GM12801 (cell line): ENCODE results near the gene SPRR2F.

Experiments used
- TF ChIP-seq, protein P1 (sequence below): IDR thresholded peaks from one replicate; pipeline ENCODE4 v1.5.1; 2011; ENCODE audit warnings: control low read depth; ENCODE audit not compliant: insufficient read length; ENCODE audit errors: extremely low read depth

SPRR2F gene, protein sequence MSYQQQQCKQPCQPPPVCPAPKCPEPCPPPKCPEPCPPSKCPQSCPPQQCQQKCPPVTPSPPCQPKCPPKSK

DNA sequence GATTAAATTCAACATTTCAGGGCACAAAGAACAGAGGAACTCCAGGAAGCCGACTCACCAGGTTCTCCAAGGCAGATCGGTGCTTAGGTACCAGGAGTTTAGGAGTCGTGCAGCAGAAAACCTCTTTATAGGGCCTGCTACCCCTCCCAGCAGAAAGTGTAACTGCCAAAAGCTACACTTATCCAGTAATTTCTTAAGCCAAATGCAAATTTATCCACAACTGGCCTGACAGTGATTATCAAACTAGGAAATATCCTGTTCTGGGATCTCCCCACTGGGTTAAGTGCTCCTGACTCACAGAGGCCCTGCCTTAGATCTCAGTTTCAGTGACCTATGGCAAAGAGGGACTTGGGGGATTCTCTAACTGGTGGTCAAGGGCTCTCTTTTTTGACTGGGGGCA is at the start of gene SPRR2F:
Gene SPRR2F (minus strand): TSS at position 101 of the 400 bp plus-strand sequence. CDS start 783 bp downstream, outside the sequence.
- TF ChIP-seq, protein P1, sequence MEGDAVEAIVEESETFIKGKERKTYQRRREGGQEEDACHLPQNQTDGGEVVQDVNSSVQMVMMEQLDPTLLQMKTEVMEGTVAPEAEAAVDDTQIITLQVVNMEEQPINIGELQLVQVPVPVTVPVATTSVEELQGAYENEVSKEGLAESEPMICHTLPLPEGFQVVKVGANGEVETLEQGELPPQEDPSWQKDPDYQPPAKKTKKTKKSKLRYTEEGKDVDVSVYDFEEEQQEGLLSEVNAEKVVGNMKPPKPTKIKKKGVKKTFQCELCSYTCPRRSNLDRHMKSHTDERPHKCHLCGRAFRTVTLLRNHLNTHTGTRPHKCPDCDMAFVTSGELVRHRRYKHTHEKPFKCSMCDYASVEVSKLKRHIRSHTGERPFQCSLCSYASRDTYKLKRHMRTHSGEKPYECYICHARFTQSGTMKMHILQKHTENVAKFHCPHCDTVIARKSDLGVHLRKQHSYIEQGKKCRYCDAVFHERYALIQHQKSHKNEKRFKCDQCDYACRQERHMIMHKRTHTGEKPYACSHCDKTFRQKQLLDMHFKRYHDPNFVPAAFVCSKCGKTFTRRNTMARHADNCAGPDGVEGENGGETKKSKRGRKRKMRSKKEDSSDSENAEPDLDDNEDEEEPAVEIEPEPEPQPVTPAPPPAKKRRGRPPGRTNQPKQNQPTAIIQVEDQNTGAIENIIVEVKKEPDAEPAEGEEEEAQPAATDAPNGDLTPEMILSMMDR, result no peak

DNA sequence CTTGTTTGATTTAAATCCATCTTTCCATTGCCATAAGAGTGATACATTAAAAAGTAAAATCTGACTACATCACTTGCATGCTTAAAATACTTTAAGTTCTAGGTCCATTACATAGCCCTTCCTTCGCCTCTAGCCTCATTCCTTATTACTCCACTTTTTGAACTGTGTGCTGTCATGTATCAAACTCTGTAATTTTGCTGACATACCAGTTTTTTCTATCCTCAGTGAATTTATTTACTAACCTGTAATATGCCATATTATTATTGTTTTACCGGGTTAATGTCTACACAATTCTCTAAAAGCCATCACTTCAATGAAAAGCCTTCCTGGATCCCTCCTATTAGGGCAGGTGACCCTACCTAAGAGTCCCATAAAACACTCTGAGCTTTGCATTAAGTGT is 42.2 kb upstream of the SPRR2F start:
- TF ChIP-seq, protein P1, result no peak

DNA sequence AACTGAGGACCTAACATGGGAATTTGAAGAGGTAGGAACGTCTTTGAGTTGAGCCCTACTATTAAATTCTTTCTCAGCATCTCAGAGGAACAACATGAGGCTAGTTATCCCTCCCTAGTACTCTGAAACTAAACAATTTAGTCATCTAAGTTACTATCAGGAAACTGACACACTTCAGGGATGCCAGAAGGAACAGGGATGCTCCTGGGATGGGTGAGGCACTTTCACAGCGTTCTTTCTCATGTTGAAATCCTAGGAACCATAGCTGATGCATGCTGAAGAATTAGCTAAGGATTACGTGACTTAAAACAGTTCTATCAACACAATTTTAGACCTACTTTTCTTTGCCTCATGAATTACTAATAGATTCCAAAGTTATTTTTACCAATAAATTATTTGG is 39.2 kb upstream of the SPRR2F start:
- TF ChIP-seq, protein P1, result no peak

DNA sequence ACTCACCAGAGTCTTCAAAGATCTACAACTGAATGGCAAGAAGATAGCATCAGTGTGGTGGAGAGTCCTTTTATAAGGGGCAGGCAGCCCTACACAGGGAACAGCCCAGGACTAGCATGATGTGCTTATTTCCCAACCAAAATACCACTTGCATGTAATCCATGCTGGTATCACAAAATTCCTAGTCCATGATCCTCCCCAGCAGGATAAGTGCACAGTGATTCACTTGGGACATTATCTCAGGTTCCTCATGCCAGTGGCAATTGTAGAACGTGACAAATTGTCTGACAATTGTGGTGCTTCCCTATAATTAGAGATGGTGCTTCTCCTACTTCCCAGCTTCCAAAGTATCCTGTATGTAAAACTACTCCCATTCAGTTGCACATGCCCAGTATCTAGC is 37.5 kb upstream of the SPRR2F start, which contains the start of gene SPRR2G:
Gene SPRR2G (minus strand): TSS at position 45 of the 400 bp plus-strand sequence. CDS start 780 bp downstream, outside the sequence.
- TF ChIP-seq, protein P1, result no peak

DNA sequence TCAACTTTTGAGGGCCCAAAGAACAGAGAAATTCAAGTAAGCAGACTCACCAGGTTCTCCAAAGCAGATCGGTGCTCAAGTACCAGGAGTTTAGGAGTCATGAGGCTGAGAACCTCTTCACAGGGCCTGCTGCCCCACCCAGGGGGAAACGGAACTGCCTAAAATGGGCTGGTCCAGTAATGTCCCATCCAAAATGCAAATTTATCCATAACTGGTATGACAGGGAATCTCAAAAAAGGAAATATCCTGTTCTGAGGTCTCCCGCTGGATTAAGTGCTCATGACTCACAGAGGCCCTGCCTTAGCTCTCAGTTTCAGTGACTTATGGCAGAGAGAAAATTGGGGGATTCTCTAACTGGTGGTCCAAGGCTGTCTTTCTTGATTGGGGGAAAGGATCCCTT is 28.1 kb upstream of the SPRR2F start:
- TF ChIP-seq, protein P1, result no peak

DNA sequence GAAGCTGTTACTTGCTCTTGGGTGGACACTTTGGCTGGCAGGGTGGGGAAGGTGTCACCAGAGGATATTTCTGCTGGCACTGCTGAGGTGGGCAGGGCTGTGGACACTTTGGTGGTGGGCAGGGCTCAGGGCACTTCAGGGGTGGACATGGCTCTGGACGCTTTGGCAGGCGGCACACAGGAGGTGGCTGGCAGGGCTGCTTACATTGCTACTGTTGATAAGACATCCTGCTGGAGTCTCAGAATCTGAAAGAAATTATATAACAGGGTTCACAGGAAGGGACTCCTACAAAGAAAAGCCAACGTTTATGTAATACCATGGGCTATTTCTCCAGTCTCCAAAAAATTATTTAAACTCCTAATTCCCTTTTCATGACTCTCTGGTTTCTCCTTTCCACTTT is 27.2 kb upstream of the SPRR2F start:
- TF ChIP-seq, protein P1, result no peak

DNA sequence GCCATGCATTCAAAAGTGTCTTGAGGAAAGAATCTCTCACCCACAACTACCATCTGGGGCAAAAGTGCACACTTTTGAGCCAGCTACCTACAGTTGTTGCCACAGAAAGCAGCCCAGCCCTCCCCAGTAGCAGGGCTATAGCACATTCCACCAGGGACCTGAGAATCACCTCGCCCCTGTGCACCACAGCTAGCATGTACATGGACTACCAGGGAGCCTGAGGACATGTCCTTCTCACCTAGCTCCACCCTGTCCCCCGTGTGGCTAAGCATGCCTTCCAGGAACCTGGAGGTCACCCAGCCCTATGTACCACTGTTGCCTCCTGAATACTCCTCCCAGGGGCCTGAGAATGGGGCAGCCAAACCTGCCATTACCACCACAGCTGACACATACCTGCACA is 20.4 kb upstream of the SPRR2F start:
- TF ChIP-seq, protein P1, result no peak

DNA sequence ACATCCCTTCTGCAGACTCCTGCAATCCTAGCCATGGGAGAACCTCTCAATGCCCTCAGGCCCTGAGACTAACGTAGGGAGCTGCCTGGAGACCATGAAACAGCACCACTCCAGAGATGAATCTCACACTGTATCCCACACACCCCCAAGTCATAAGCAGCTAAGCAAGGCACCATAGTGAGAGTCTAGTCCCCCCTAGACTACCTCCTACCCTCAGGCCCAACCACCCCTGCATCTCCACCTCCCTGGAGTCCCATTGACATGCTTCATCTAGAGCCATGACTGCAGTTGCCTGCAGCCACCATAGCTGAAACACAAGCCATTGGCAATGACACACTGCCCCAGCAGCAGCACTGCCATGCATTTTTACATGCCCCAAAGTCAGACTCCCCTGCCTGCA is 20.0 kb upstream of the SPRR2F start:
- TF ChIP-seq, protein P1, result no peak
